PC-9 (cell line): ENCODE data around the gene PPP4R1. TPM values are rescaled to one million over a fixed set of nuclear protein-coding genes. Genes with fewer than 3 reads are reported as not detected.

ENCODE experiments used
- BruUV-seq: library from RNA; stranded (reverse); fragments of 400-500 nt; replicated peaks from 2 replicates; lab custom pipeline; 2021; lab: Mats Ljungman, UMichigan
- CTCF ChIA-PET: fragments of 300-600 bp; sonication (Branson Sonifier 250); formaldehyde crosslinking; loops from one replicate; lab custom pipeline; 2022; ENCODE audit warnings: antibody characterized with exemption; lab: Charles Lee
- POLR2A ChIA-PET: fragments of 300-600 bp; sonication (Branson Sonifier 250); formaldehyde crosslinking; loops from one replicate; lab custom pipeline; 2022; ENCODE audit warnings: antibody characterized with exemption; ENCODE audit not compliant: unreplicated experiment; lab: Charles Lee
- DNase-seq, 2 experiments: peaks; one replicate each; pipeline versions ENCODE4 v3.0.0 to v3.0.0-alpha.2; 2015 to 2022; ENCODE audit warnings: mixed read lengths in 1 of 2
- H2AFZ ChIP-seq: fragments of 200-600 bp; sonication (generic); 2 replicates; pipeline ENCODE4 v1.8.1; 2017; ENCODE audit warnings: antibody characterized with exemption
- H3F3A ChIP-seq: fragments of 200-600 bp; sonication (generic); 2 replicates; pipeline ENCODE4 v1.8.1; 2017; ENCODE audit warnings: antibody characterized with exemption, mild to moderate bottlenecking, low read depth; ENCODE audit not compliant: insufficient read depth
- H3K27ac ChIP-seq: fragments of 200-600 bp; sonication (generic); 2 replicates; pipeline ENCODE4 v1.6.1; 2016; ENCODE audit warnings: mixed run types
- H3K27me3 ChIP-seq: fragments of 200-600 bp; sonication (generic); 2 replicates; pipeline ENCODE4 v1.6.1; 2016; ENCODE audit warnings: low read depth, mixed run types; ENCODE audit not compliant: insufficient read depth
- H3K36me3 ChIP-seq: fragments of 200-600 bp; sonication (generic); 2 replicates; pipeline ENCODE4 v1.6.1; 2016; ENCODE audit warnings: low read depth, mixed run types
- H3K4me1 ChIP-seq: fragments of 200-600 bp; sonication (generic); replicated peaks from 2 replicates; pipeline ENCODE4 v1.6.1; 2016; ENCODE audit warnings: mixed run types; ENCODE audit not compliant: insufficient read depth
- H3K4me2 ChIP-seq: fragments of 200-600 bp; sonication (generic); 2 replicates; pipeline ENCODE4 v1.6.1; 2017; ENCODE audit warnings: mixed run types
- H3K4me3 ChIP-seq: fragments of 200-600 bp; sonication (generic); 2 replicates; pipeline ENCODE4 v1.6.1; 2016; ENCODE audit warnings: mixed run types
- H3K79me2 ChIP-seq: fragments of 200-600 bp; sonication (generic); 2 replicates; pipeline ENCODE4 v1.6.1; 2017; ENCODE audit warnings: low read depth, mixed run types
- H3K9me2 ChIP-seq: fragments of 200-600 bp; sonication (generic); 2 replicates; pipeline ENCODE4 v1.8.1; 2017; ENCODE audit warnings: mild to moderate bottlenecking; ENCODE audit not compliant: insufficient read depth
- H3K9me3 ChIP-seq: fragments of 200-600 bp; sonication (generic); 2 replicates; pipeline ENCODE4 v1.8.1; 2016; ENCODE audit warnings: low read depth; ENCODE audit not compliant: insufficient read depth
- H4K20me1 ChIP-seq: fragments of 200-600 bp; sonication (generic); 2 replicates; pipeline ENCODE4 v1.8.1; 2017; ENCODE audit not compliant: insufficient read depth
- EZH2 ChIP-seq: fragments of 200-600 bp; sonication (generic); IDR thresholded peaks from 2 replicates; pipeline ENCODE4 v1.8.0; 2017; ENCODE audit warnings: antibody characterized with exemption, low read depth
- intact Hi-C: fragments of 100-400 bp; cut with micrococcal nuclease; formaldehyde crosslinking; loops from one replicate; pipeline ENCODE4 v1.10.0; 2022; ENCODE audit not compliant: unreplicated experiment
- total RNA-seq: library from RNA; stranded (reverse); gene quantifications from 2 replicates; pipeline ENCODE4 v1.2.3, GENCODE V29; 2021
- TF ChIP-seq, protein P1 (sequence below): fragments of 200-600 bp; sonication (generic); conservative IDR thresholded peaks from 2 replicates; pipeline ENCODE4 v1.6.1; 2017; ENCODE audit warnings: mixed run types, antibody characterized with exemption, mild to moderate bottlenecking, moderate library complexity

PPP4R1 gene
- total RNA-seq, 1 experiment from 2014 or later = 167 TPM

GRCh38 chr18:9619056-9619455, 4.7 kb upstream of the PPP4R1 start:
- Histone ChIP-seq H2AFZ (no peak overlapping the region), H3F3A (peaks cover 61% of the 10 kb centered on the region), H4K20me1 (no peaks in the 10 kb centered on the region), H3K27ac (peak overlapping the region; percentile 79), H3K27me3 (no peaks in the 10 kb centered on the region), H3K9me3 (no peaks in the 10 kb centered on the region), H3K36me3 (no peaks in the 10 kb centered on the region), H3K4me2 (peak overlapping the region; percentile 55), H3K79me2 (peaks cover 21% of the 10 kb centered on the region), H3K4me1 (peaks cover 43% of the 10 kb centered on the region), H3K4me3 (no peak overlapping the region), H3K9me2 (no peaks in the 10 kb centered on the region)
- DNase-seq = no peak
- no TSS peak for BruUV-seq
- ChIA-PET CTCF (interaction anchor here (1.6 kb wide), 1 partner anchor 54 kb away, joined by 5 read pairs; no protein-coding TSS in a partner anchor), POLR2A (interaction anchor here (0.6 to 0.8 kb wide), 5 partner anchors 16 to 294 kb away, joined by 3 to 4 read pairs (median 3); no protein-coding TSS in a partner anchor)
- no peak for TF ChIP-seq EZH2
- TF ChIP-seq, protein P1, sequence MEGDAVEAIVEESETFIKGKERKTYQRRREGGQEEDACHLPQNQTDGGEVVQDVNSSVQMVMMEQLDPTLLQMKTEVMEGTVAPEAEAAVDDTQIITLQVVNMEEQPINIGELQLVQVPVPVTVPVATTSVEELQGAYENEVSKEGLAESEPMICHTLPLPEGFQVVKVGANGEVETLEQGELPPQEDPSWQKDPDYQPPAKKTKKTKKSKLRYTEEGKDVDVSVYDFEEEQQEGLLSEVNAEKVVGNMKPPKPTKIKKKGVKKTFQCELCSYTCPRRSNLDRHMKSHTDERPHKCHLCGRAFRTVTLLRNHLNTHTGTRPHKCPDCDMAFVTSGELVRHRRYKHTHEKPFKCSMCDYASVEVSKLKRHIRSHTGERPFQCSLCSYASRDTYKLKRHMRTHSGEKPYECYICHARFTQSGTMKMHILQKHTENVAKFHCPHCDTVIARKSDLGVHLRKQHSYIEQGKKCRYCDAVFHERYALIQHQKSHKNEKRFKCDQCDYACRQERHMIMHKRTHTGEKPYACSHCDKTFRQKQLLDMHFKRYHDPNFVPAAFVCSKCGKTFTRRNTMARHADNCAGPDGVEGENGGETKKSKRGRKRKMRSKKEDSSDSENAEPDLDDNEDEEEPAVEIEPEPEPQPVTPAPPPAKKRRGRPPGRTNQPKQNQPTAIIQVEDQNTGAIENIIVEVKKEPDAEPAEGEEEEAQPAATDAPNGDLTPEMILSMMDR = no peak
- intact Hi-C loops = loop anchor here (10.0 kb wide), 1 partner anchor 296 kb away; the partner anchor contains the start of gene VAPA

GRCh38 chr18:9617006-9617542, 2.7 kb upstream of the PPP4R1 start:
- Histone ChIP-seq H3K4me1 (peaks cover 52% of the 10 kb centered on the region), H3K4me2 (peak overlapping the region; percentile 100), H4K20me1 (no peaks in the 10 kb centered on the region; the same call in 1 of the 2 replicates), H3K27ac (peak overlapping the region; percentile 97), H2AFZ (no peak overlapping the region), H3K9me3 (no peaks in the 10 kb centered on the region), H3K9me2 (no peaks in the 10 kb centered on the region), H3K27me3 (no peaks in the 10 kb centered on the region), H3F3A (peaks cover 74% of the 10 kb centered on the region), H3K36me3 (0 out of 2 replicates have a peak, but pooled peaks cover under 1% of the 10 kb centered on the region), H3K4me3 (peak overlapping the region; percentile 9; the same call in 1 of the 2 replicates), H3K79me2 (peaks cover 38% of the 10 kb centered on the region)
- DNase-seq = no peak
- ChIA-PET CTCF (interaction anchor here (1.6 kb wide), 1 partner anchor 56 kb away, joined by 7 read pairs; no protein-coding TSS in a partner anchor), POLR2A (no interaction called here)
- BruUV-seq = no TSS peak
- intact Hi-C loops = loop anchor here (10.0 kb wide), 1 partner anchor 298 kb away; the partner anchor contains the start of gene VAPA
- TF ChIP-seq, protein P1 = no peak
- no peak for TF ChIP-seq EZH2

DNA sequence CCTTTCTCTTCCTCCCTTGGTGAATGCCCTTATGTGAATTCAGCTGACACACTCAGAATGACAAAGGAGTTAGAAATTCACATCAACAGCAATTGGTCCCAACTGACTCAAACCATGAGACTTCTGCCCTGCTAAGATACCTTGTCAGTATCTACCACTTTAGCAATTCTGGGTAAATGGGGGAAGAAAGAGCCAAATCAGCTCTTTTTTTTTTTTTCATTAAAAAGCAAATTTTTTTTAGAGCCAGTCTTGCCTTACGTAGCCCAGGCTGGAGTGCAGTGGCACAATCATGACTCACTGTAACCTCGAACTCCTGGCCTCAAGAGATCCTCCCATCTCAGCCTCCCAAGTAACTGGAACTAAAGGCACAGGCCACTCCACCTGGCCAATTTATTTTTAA, 1.7 kb upstream of the PPP4R1 start:
- H3K4me3 ChIP-seq = peak overlapping the region; percentile 76; the same call in 1 of the 2 replicates
- H3K9me3 ChIP-seq = no peaks in the 10 kb centered on the region
- H3K79me2 ChIP-seq = peaks cover 48% of the 10 kb centered on the region
- no peaks in the 10 kb centered on the region; the same call in 1 of the 2 replicates for H4K20me1 ChIP-seq
- no peak for TF ChIP-seq EZH2
- TF ChIP-seq, protein P1 = no peak
- peaks cover 61% of the 10 kb centered on the region for H3K4me1 ChIP-seq
- ChIA-PET POLR2A (interaction anchor here (0.5 to 0.8 kb wide), 6 partner anchors 11 to 210 kb away, joined by 4 to 9 read pairs (median 6); no protein-coding TSS in a partner anchor), CTCF (interaction anchor here (1.0 to 1.6 kb wide), 3 partner anchors 57 to 68 kb away, joined by 4 to 7 read pairs (median 4); no protein-coding TSS in a partner anchor)
- H3K9me2 ChIP-seq = no peaks in the 10 kb centered on the region
- intact Hi-C loops = loop anchor here (10.0 kb wide), 1 partner anchor 299 kb away; the partner anchor contains the start of gene VAPA
- BruUV-seq = no TSS peak
- H3K4me2 ChIP-seq = peak overlapping the region; percentile 100
- H2AFZ ChIP-seq = no peak overlapping the region
- peaks cover 11% of the 10 kb centered on the region for H3K36me3 ChIP-seq
- no peaks in the 10 kb centered on the region for H3K27me3 ChIP-seq
- peak in 1 of 2 experiments; percentile 46 for DNase-seq
- H3K27ac ChIP-seq = peak overlapping the region; percentile 97
- H3F3A ChIP-seq = peaks cover 69% of the 10 kb centered on the region
